Measurements from ENCODE around the gene HNRNPDL. TPM values are rescaled to one million over a fixed set of nuclear protein-coding genes. Genes with fewer than 3 reads are reported as not detected.

HNRNPDL gene
- polyA plus RNA-seq, 3 donors from 2014 or later = 176 to 312 (median 204) TPM

Other genes with a start within 250 kb of the HNRNPDL start
- gene HNRNPD, start 56.5 kb downstream of the HNRNPDL start, polyA plus RNA-seq = 100 to 1,000 TPM; 133 to 287 (median 221) TPM
- gene ENOPH1, start 128 bp upstream of the HNRNPDL start, polyA plus RNA-seq = 10 to 100 TPM; 48.5 to 53.7 (median 53.2) TPM
- gene TMEM150C, start 131.5 kb upstream of the HNRNPDL start, polyA plus RNA-seq = under 1 TPM in 1 of 3 donors, not detected in 2; 0.45 TPM

All from immature natural killer cell (primary cell).